Gastrocnemius medialis (tissue), 4 donors: ENCODE data around the gene CLIC1. TPM values are rescaled to one million over a fixed set of nuclear protein-coding genes. Genes with fewer than 3 reads are reported as not detected.

Experiments
- ATAC-seq, 2 donors: fragments of 150-250 bp; one replicate each; pipeline ENCODE4 v1.9.1; 2016
- DNase-seq, 2 donors: peaks; one replicate each; pipeline ENCODE4 v3.0.0-alpha.2; 2019
- H3K27ac ChIP-seq, 4 donors: fragments of 200-600 bp; sonication (generic); 1 replicate in 1 of 4; 2 replicates in 3 of 4; pipeline ENCODE4 v1.5.1; 2016 to 2018; ENCODE audit warnings: mild to moderate bottlenecking in 2 of 4, moderate library complexity in 1 of 4
- H3K27me3 ChIP-seq, 3 donors: fragments of 200-600 bp; sonication (generic) in 2 of 3; 1 replicate in 1 of 3; 2 replicates in 2 of 3; pipeline versions ENCODE4 v1.5.1 to v1.6.0; 2016 to 2019; ENCODE audit warnings: mild to moderate bottlenecking in 1 of 3, moderate library complexity in 1 of 3
- H3K36me3 ChIP-seq, 2 donors: fragments of 200-600 bp; sonication (generic) in 1 of 2; one replicate each; pipeline ENCODE4 v1.5.1; 2017 to 2018
- H3K4me1 ChIP-seq, 2 donors: fragments of 200-600 bp; sonication (generic) in 1 of 2; one replicate each; pipeline ENCODE4 v1.5.1; 2016 to 2017; ENCODE audit warnings: mild to moderate bottlenecking in 2 of 2
- H3K4me3 ChIP-seq, 4 donors: fragments of 200-600 bp; sonication (generic) in 3 of 4; 1 replicate in 1 of 4; 2 replicates in 3 of 4; pipeline ENCODE4 v1.5.1; 2016 to 2019; ENCODE audit warnings: mild to moderate bottlenecking in 2 of 4
- H3K9me3 ChIP-seq, 3 donors: fragments of 200-600 bp; sonication (generic) in 2 of 3; 1 replicate in 1 of 3; 2 replicates in 2 of 3; pipeline ENCODE4 v1.5.1; 2016 to 2019
- POLR2A ChIP-seq, 2 donors: fragments of 450-650 bp; IDR thresholded peaks; one replicate each; pipeline ENCODE4 v1.6.1; 2017; ENCODE audit warnings: antibody characterized with exemption in 2 of 2, mild to moderate bottlenecking in 2 of 2, moderate library complexity in 2 of 2
- in situ Hi-C, 4 donors: fragments of 200-750 bp; cut with MboI; loops; one replicate each; pipeline versions ENCODE4 v1.15.0 to v1.8.0; 2017; ENCODE audit warnings: low sequenced_read_pairs in 4 of 4
- intact Hi-C: fragments of 100-400 bp; cut with DNase I; formaldehyde crosslinking; loops from one replicate; pipeline ENCODE4 v1.15.1; 2023; ENCODE audit warnings: low total_unique reads
- total RNA-seq, 4 donors: library from RNA; depleted of rRNA; stranded (reverse); fragments of >200 nt; gene quantifications; one replicate each; pipeline versions ENCODE4 v1.1.0 to v1.2.3, GENCODE V29; 2016
- TF ChIP-seq, protein P1 (sequence below), 5 experiments: fragments of 450-650 bp in 3 of 5; fragments of 200-600 bp in 2 of 5; sonication (generic) in 2 of 5; IDR thresholded peaks in 4 of 5; conservative IDR thresholded peaks in 1 of 5; 1 replicate in 4 of 5; 2 replicates in 1 of 5; pipeline ENCODE4 v1.5.1; 2016 to 2019; ENCODE audit warnings: antibody characterized with exemption in 5 of 5, mild to moderate bottlenecking in 3 of 5, moderate library complexity in 3 of 5

Gene CLIC1
- total RNA-seq, 4 donors from 2014 or later = 20.9 to 41.3 (median 26.3) TPM

DNA sequence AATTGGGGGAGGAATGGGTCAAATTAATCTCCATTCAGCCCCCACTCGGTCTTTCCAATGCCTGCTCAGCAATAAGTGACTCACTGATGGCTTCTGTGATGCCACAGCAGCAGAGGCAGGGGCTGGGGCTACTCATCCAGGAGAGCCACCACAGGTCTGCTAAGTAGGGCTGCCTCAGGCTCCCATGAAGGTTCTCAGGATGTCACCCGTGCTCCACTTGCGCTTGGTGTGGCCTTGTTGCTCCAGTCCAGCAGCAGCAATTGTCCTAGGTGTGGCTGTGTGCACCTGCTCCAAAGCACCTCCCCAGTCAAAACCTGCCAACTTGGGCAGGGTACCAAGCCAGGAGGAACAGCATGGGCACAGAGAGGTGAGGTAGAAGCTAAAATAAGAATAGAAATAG, 14.2 kb downstream of the CLIC1 start:
- Histone ChIP-seq H3K9me3 (no peaks in the 10 kb centered on the region), H3K27ac (no peak overlapping the region), H3K27me3 (no peaks in the 10 kb centered on the region), H3K4me1 (no peaks in the 10 kb centered on the region), H3K36me3 (no peaks in the 10 kb centered on the region), H3K4me3 (no peak overlapping the region)
- ATAC-seq = no peak
- in situ Hi-C loops (no loop called here), intact Hi-C loops (no loop called here)
- TF ChIP-seq, protein P1, sequence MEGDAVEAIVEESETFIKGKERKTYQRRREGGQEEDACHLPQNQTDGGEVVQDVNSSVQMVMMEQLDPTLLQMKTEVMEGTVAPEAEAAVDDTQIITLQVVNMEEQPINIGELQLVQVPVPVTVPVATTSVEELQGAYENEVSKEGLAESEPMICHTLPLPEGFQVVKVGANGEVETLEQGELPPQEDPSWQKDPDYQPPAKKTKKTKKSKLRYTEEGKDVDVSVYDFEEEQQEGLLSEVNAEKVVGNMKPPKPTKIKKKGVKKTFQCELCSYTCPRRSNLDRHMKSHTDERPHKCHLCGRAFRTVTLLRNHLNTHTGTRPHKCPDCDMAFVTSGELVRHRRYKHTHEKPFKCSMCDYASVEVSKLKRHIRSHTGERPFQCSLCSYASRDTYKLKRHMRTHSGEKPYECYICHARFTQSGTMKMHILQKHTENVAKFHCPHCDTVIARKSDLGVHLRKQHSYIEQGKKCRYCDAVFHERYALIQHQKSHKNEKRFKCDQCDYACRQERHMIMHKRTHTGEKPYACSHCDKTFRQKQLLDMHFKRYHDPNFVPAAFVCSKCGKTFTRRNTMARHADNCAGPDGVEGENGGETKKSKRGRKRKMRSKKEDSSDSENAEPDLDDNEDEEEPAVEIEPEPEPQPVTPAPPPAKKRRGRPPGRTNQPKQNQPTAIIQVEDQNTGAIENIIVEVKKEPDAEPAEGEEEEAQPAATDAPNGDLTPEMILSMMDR (IDR thresholded peaks at IDR 0.05 in 4 of 5, conservative IDR thresholded peaks at IDR 0.05 in 1 of 5) = no peak
- DNase-seq = no peak

DNA sequence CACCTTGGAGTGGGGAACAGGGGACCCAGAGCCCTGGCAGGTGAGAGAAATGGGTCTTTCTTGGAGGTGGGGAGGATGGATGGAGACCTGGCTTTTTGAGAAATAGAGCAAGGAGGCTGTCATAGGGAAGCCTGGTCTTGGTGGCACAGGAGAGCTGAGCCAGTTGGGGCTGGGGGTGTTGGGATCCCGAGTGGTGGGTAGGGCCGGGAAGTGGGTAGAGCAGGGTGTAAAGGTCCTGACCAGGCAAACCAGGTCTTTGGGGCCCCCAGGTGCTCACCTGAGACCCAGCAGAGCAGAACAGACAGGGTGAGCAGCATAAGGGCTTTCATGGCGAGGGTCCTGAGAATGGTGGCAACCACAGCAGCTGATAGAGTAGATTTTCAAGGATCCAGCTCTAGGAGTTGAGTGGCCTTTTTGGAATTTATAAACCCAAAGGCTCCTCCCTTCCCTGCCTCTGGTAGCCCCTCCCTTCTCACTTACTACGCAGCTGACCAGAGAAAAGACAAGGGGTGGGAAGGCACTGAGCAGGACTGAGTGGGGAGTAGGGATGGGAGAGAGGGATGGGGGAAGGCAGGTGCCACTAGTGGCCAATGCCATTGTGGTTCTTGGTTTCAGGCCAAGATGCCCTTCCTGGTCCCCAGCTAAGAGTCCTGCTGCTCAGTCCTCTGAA, 14.8 kb downstream of the CLIC1 start, which contains the start of gene LY6G6C:
Gene LY6G6C (minus strand): TSS at position 396 of the 670 bp plus-strand sequence. CDS start 67 bp downstream, at position 329.
- intact Hi-C loops = no loop called here

DNA sequence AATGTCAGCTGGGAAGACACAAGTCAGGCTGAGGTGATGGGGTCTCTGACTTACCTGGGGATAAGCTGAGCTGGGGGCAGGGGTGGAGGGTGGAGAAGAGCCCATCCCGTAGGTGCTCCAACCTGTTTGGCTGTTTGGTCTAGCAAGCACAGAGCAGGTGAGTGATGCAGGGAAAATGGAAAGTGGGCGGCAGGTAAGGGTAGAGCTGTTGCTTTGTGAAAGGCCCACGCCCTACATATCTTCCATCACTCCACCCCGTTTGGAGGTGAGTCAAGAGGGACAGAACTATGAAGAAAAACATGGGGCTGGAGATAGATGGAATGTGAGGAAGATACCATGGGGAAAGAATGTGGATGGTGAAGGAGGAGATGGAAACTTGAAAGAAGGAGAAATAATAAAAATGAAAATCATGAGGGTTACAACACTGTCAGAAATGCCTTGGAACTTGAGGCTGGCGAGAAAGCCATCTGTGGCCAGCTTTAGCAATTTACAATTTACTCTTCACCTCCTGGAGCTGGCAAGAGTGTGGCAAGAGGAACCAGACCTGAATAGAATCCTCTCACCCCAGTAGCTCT, 16.0 kb downstream of the CLIC1 start:
- intact Hi-C loops (no loop called here), in situ Hi-C loops (no loop called here)
- Histone ChIP-seq H3K36me3 (no peaks in the 10 kb centered on the region), H3K9me3 (no peaks in the 10 kb centered on the region), H3K27me3 (no peaks in the 10 kb centered on the region), H3K4me1 (no peaks in the 10 kb centered on the region), H3K4me3 (no peak overlapping the region), H3K27ac (no peak overlapping the region)
- TF ChIP-seq POLR2A (IDR thresholded peaks at IDR 0.05) = no peak
- TF ChIP-seq, protein P1 (IDR thresholded peaks at IDR 0.05 in 4 of 5, conservative IDR thresholded peaks at IDR 0.05 in 1 of 5) = no peak
- DNase-seq (no peak), ATAC-seq (no peak)

More for the DNA sequence above, 14.8 kb downstream of the CLIC1 start, which contains the start of gene LY6G6C:
- H3K9me3 ChIP-seq = no peaks in the 10 kb centered on the region
- no peak within 1 kb of the TSS for H3K27ac ChIP-seq
- no peaks in the 10 kb centered on the region for H3K4me1 ChIP-seq
- DNase-seq (no peak), ATAC-seq (no peak)
- in situ Hi-C loops = no loop called here
- H3K4me3 ChIP-seq = no peak within 1 kb of the TSS
- H3K36me3 ChIP-seq = no peaks in the 10 kb centered on the region
- TF ChIP-seq, protein P1 (IDR thresholded peaks at IDR 0.05 in 4 of 5, conservative IDR thresholded peaks at IDR 0.05 in 1 of 5) = no peak
- TF ChIP-seq POLR2A (IDR thresholded peaks at IDR 0.05) = no peak
- no peaks in the 10 kb centered on the region for H3K27me3 ChIP-seq

DNA sequence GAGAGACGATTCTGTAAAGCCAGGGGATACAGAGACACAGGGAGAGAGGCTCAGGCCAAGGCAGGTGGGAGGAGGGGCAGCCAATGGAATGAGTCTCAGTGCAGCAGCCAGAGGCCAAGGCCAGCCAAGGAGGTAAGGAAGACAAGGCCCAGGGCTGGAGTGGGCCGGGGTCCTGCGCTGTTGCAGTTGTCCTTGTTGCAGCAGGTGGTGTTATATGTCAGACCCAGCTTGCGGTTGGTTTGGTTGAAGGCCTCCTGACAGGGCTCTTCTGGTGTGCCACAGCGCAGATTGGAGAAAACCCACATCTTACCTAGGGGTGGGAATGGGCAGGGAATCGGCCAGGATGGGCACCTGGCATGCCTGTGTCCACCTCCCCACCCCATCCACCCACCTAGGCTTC, 17.3 kb downstream of the CLIC1 start:
- no peak for DNase-seq
- H3K36me3 ChIP-seq = no peaks in the 10 kb centered on the region
- in situ Hi-C loops (no loop called here), intact Hi-C loops (no loop called here)
- no peak overlapping the region for H3K4me3 ChIP-seq
- ATAC-seq = no peak
- H3K4me1 ChIP-seq = no peaks in the 10 kb centered on the region
- H3K9me3 ChIP-seq = no peaks in the 10 kb centered on the region
- no peak overlapping the region for H3K27ac ChIP-seq
- H3K27me3 ChIP-seq = no peaks in the 10 kb centered on the region
- TF ChIP-seq POLR2A (IDR thresholded peaks at IDR 0.05) = no peak
- TF ChIP-seq, protein P1 (IDR thresholded peaks at IDR 0.05 in 4 of 5, conservative IDR thresholded peaks at IDR 0.05 in 1 of 5) = no peak
